Astrocyte (in vitro differentiated cells and primary cell): ENCODE data around the gene IFT88. TPM values are rescaled to one million over a fixed set of nuclear protein-coding genes. Genes with fewer than 3 reads are reported as not detected.
A peak's percentile ranks its signal among the peaks of the same experiment; 100 is the strongest.

Experiments used
- DNase-seq: peaks from one replicate; pipeline ENCODE4 v3.0.0-alpha.2; 2010; ENCODE audit warnings: low read depth
- FAIRE-seq: peaks from 2 replicates; lab custom pipeline; 2011; peaks lifted over from hg19 to GRCh38; lab: Jason Lieb, UNC
- H2AFZ ChIP-seq: 2 replicates; pipeline ENCODE4 v1.6.0; 2012; ENCODE audit warnings: low read depth, low read length, inconsistent platforms
- H3K27ac ChIP-seq: 2 replicates; pipeline ENCODE4 v1.5.1; 2011; ENCODE audit warnings: low read depth, low read length, inconsistent platforms
- H3K27me3 ChIP-seq: 2 replicates; pipeline ENCODE4 v1.6.0; 2011; ENCODE audit warnings: low read length, inconsistent platforms; ENCODE audit not compliant: insufficient read depth
- H3K36me3 ChIP-seq: 2 replicates; pipeline ENCODE4 v1.5.1; 2011; ENCODE audit warnings: low read length, inconsistent platforms; ENCODE audit not compliant: insufficient read depth
- H3K4me1 ChIP-seq: 2 replicates; pipeline ENCODE4 v1.5.1; 2011; ENCODE audit warnings: low read length, inconsistent platforms; ENCODE audit not compliant: insufficient read depth
- H3K4me2 ChIP-seq: 2 replicates; pipeline ENCODE4 v1.6.0; 2012; ENCODE audit warnings: low read length, inconsistent platforms
- H3K4me3 ChIP-seq: 2 replicates; pipeline ENCODE4 v1.5.1; 2011; ENCODE audit warnings: low read depth, mild to moderate bottlenecking, low read length, inconsistent platforms; ENCODE audit not compliant: insufficient read depth
- H3K79me2 ChIP-seq: 2 replicates; pipeline ENCODE4 v1.6.0; 2012; ENCODE audit warnings: mild to moderate bottlenecking, low read length, inconsistent platforms; ENCODE audit not compliant: insufficient read depth
- H3K9ac ChIP-seq: 2 replicates; pipeline ENCODE4 v1.6.0; 2012; ENCODE audit warnings: mild to moderate bottlenecking, low read length, inconsistent platforms
- H3K9me3 ChIP-seq: 2 replicates; pipeline ENCODE4 v1.5.1; 2012; ENCODE audit warnings: low read depth, mild to moderate bottlenecking, low read length, inconsistent platforms; ENCODE audit not compliant: insufficient read depth
- H4K20me1 ChIP-seq: 2 replicates; pipeline ENCODE4 v1.6.0; 2012; ENCODE audit warnings: low read length, inconsistent platforms; ENCODE audit not compliant: insufficient read depth
- H3K27ac Mint-ChIP-seq: one replicate; pipeline ENCODE4 v1.8.0; 2021; ENCODE audit warnings: mild to moderate bottlenecking, mixed read lengths; ENCODE audit not compliant: unreplicated experiment
- H3K27me3 Mint-ChIP-seq: one replicate; pipeline ENCODE4 v1.8.0; 2021; ENCODE audit warnings: low read depth, mixed read lengths; ENCODE audit not compliant: unreplicated experiment
- H3K36me3 Mint-ChIP-seq: one replicate; pipeline ENCODE4 v1.8.0; 2021; ENCODE audit warnings: low read depth, mixed read lengths; ENCODE audit not compliant: unreplicated experiment
- H3K4me1 Mint-ChIP-seq: one replicate; pipeline ENCODE4 v1.8.0; 2021; ENCODE audit warnings: low read depth, mixed read lengths; ENCODE audit not compliant: unreplicated experiment
- H3K4me3 Mint-ChIP-seq: one replicate; pipeline ENCODE4 v1.8.0; 2021; ENCODE audit warnings: mild to moderate bottlenecking, moderate library complexity, mixed read lengths; ENCODE audit not compliant: unreplicated experiment
- H3K9me3 Mint-ChIP-seq: one replicate; pipeline ENCODE4 v1.8.0; 2021; ENCODE audit warnings: mild to moderate bottlenecking, mixed read lengths; ENCODE audit not compliant: unreplicated experiment
- CTCF ChIP-seq: IDR thresholded peaks from 2 replicates; pipeline ENCODE4 v1.5.1; 2011; ENCODE audit warnings: low read depth, mild to moderate bottlenecking, inconsistent platforms, low read length, moderate library complexity; ENCODE audit not compliant: insufficient read depth
- EZH2 ChIP-seq: IDR thresholded peaks from 2 replicates; pipeline ENCODE4 v1.6.1; 2012; ENCODE audit warnings: mild to moderate bottlenecking, low read length, inconsistent platforms; ENCODE audit not compliant: insufficient read depth
- total RNA-seq: library from RNA; stranded (reverse); gene quantifications from 2 replicates; pipeline ENCODE4 v1.2.1, GENCODE V29; 2021

IFT88 gene
- total RNA-seq, 1 donor from 2014 or later = 7.6 TPM

GRCh38 chr13:20608438-20609020 is 41.6 kb downstream of the IFT88 start:
- H3K4me1 ChIP-seq = peaks cover 12% of the 10 kb centered on the region
- Mint-ChIP-seq H3K36me3 (peaks cover 22% of the 10 kb centered on the region), H3K9me3 (peaks cover 2% of the 10 kb centered on the region), H3K27ac (no peak overlapping the region), H3K4me3 (no peak overlapping the region), H3K27me3 (no peaks in the 10 kb centered on the region), H3K4me1 (no peaks in the 10 kb centered on the region)
- H3K36me3 ChIP-seq = no peaks in the 10 kb centered on the region
- H3K27me3 ChIP-seq = no peaks in the 10 kb centered on the region
- TF ChIP-seq CTCF (no peak), EZH2 (no peak)
- peak overlapping the region; percentile 53 for H3K27ac ChIP-seq
- no peaks in the 10 kb centered on the region for H3K9me3 ChIP-seq
- no peak overlapping the region for H2AFZ ChIP-seq
- no peak overlapping the region for H3K4me3 ChIP-seq
- peak overlapping the region; percentile 42 for H3K9ac ChIP-seq
- peaks cover 8% of the 10 kb centered on the region for H4K20me1 ChIP-seq
- no peaks in the 10 kb centered on the region for H3K79me2 ChIP-seq
- peak overlapping the region; percentile 42 for H3K4me2 ChIP-seq
- no peak for FAIRE-seq
- peak; percentile 24 for DNase-seq

GRCh38 chr13:20609145-20609544 is 42.2 kb downstream of the IFT88 start:
- Histone ChIP-seq H3K9ac (peak overlapping the region; percentile 42), H3K4me1 (peaks cover 12% of the 10 kb centered on the region), H4K20me1 (peaks cover 8% of the 10 kb centered on the region), H3K9me3 (no peaks in the 10 kb centered on the region), H3K4me2 (peak overlapping the region; percentile 42), H3K4me3 (no peak overlapping the region), H3K27me3 (no peaks in the 10 kb centered on the region), H2AFZ (no peak overlapping the region), H3K36me3 (no peaks in the 10 kb centered on the region), H3K27ac (peak overlapping the region; percentile 53), H3K79me2 (no peaks in the 10 kb centered on the region)
- Mint-ChIP-seq H3K27ac (no peak overlapping the region), H3K4me3 (no peak overlapping the region), H3K4me1 (no peaks in the 10 kb centered on the region), H3K36me3 (peaks cover 22% of the 10 kb centered on the region), H3K9me3 (peaks cover 2% of the 10 kb centered on the region), H3K27me3 (no peaks in the 10 kb centered on the region)
- no peak for FAIRE-seq
- TF ChIP-seq CTCF = no peak
- no peak for TF ChIP-seq EZH2
- DNase-seq = peak; percentile 80

- Histone ChIP-seq H4K20me1 (peaks cover 8% of the 10 kb centered on the region), H3K4me2 (no peak overlapping the region), H3K4me1 (peaks cover 12% of the 10 kb centered on the region), H2AFZ (no peak overlapping the region), H3K79me2 (no peaks in the 10 kb centered on the region), H3K36me3 (no peaks in the 10 kb centered on the region), H3K27me3 (no peaks in the 10 kb centered on the region), H3K4me3 (no peak overlapping the region), H3K9me3 (no peaks in the 10 kb centered on the region), H3K9ac (no peak overlapping the region), H3K27ac (no peak overlapping the region)
- Mint-ChIP-seq H3K36me3 (peaks cover 22% of the 10 kb centered on the region), H3K9me3 (peaks cover 2% of the 10 kb centered on the region), H3K27me3 (no peaks in the 10 kb centered on the region), H3K4me1 (no peaks in the 10 kb centered on the region), H3K4me3 (no peak overlapping the region), H3K27ac (no peak overlapping the region)
- FAIRE-seq = no peak
- TF ChIP-seq EZH2 (no peak), CTCF (no peak)
- no peak for DNase-seq
Measured at GRCh38 chr13:20610006-20610405, 43.0 kb downstream of the IFT88 start.
